Measurements from ENCODE around the gene PEX7.

GRCh38 chr6:136790411-136791295, 31.7 kb upstream of the PEX7 start:
- TF ChIP-seq, protein P1, sequence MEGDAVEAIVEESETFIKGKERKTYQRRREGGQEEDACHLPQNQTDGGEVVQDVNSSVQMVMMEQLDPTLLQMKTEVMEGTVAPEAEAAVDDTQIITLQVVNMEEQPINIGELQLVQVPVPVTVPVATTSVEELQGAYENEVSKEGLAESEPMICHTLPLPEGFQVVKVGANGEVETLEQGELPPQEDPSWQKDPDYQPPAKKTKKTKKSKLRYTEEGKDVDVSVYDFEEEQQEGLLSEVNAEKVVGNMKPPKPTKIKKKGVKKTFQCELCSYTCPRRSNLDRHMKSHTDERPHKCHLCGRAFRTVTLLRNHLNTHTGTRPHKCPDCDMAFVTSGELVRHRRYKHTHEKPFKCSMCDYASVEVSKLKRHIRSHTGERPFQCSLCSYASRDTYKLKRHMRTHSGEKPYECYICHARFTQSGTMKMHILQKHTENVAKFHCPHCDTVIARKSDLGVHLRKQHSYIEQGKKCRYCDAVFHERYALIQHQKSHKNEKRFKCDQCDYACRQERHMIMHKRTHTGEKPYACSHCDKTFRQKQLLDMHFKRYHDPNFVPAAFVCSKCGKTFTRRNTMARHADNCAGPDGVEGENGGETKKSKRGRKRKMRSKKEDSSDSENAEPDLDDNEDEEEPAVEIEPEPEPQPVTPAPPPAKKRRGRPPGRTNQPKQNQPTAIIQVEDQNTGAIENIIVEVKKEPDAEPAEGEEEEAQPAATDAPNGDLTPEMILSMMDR (IDR thresholded peaks at IDR 0.05): no peak
- no peak for TF ChIP-seq POLR2A (IDR thresholded peaks at IDR 0.05)
